SU-DHL-6 (cell line): Measurements from ENCODE around the gene RNASE12.

Experiments
- H2AFZ ChIP-seq: fragments of 200-600 bp; sonication (generic); 2 replicates; pipeline ENCODE4 v1.6.1; 2014; ENCODE audit warnings: low read depth, mild to moderate bottlenecking, moderate library complexity, mixed read lengths, antibody characterized with exemption, low read length; ENCODE audit not compliant: severe bottlenecking
- H3F3A ChIP-seq: fragments of 200-600 bp; shearing (Covaris generic); 2 replicates; pipeline ENCODE4 v1.6.0; 2016; ENCODE audit warnings: antibody characterized with exemption, mild to moderate bottlenecking; ENCODE audit not compliant: insufficient read depth
- H3K27ac ChIP-seq: fragments of 200-600 bp; sonication (generic); 2 replicates; pipeline ENCODE4 v1.5.1; 2016; ENCODE audit warnings: low read depth, mild to moderate bottlenecking, low read length, moderate library complexity, mixed read lengths
- H3K27me3 ChIP-seq: fragments of 200-600 bp; sonication (generic), shearing (Covaris generic); 2 replicates; pipeline ENCODE4 v1.6.0; 2014; ENCODE audit warnings: mild to moderate bottlenecking, low read length
- H3K36me3 ChIP-seq: fragments of 200-600 bp; sonication (generic); 2 replicates; pipeline ENCODE4 v1.6.1; 2014; ENCODE audit warnings: mild to moderate bottlenecking, low read length, mixed read lengths
- H3K4me2 ChIP-seq: fragments of 300-600, 200-600 bp; shearing (Covaris generic), sonication (generic); 2 replicates; pipeline ENCODE4 v1.6.0; 2014; ENCODE audit warnings: low read length, low read depth, mild to moderate bottlenecking; ENCODE audit not compliant: poor library complexity, severe bottlenecking
- H3K4me3 ChIP-seq: fragments of 200-600 bp; sonication (generic); 2 replicates; pipeline ENCODE4 v1.5.1; 2014; ENCODE audit warnings: antibody characterized with exemption, low read length, mild to moderate bottlenecking, mixed read lengths; ENCODE audit not compliant: insufficient read depth, poor library complexity, severe bottlenecking
- H3K79me2 ChIP-seq: fragments of 200-600 bp; sonication (generic); 2 replicates; pipeline ENCODE4 v1.6.1; 2014; ENCODE audit warnings: mild to moderate bottlenecking, low read length, moderate library complexity; ENCODE audit not compliant: insufficient read depth
- H3K9ac ChIP-seq: fragments of 200-600 bp; sonication (generic); 2 replicates; pipeline ENCODE4 v1.7.0; 2014; ENCODE audit warnings: mild to moderate bottlenecking, low read length
- H3K9me2 ChIP-seq: fragments of 200-600 bp; sonication (generic); replicated peaks from 2 replicates; pipeline ENCODE4 v1.6.1; 2014; ENCODE audit warnings: low read length; ENCODE audit not compliant: insufficient read depth
- H3K9me3 ChIP-seq: fragments of 200-600 bp; sonication (generic); 2 replicates; pipeline ENCODE4 v1.6.1; 2014; ENCODE audit warnings: low read length, mixed read lengths; ENCODE audit not compliant: insufficient read depth
- H4K20me1 ChIP-seq: fragments of 200-600 bp; sonication (generic); 2 replicates; pipeline ENCODE4 v1.6.1; 2014; ENCODE audit warnings: low read depth, mild to moderate bottlenecking, antibody characterized with exemption, low read length, moderate library complexity, mixed read lengths
- CTCF ChIP-seq: fragments of 200-600 bp; sonication (generic); IDR thresholded peaks from one replicate; pipeline ENCODE4 v1.5.1; 2017; ENCODE audit warnings: antibody characterized with exemption, mild to moderate bottlenecking, low read length, moderate library complexity; ENCODE audit not compliant: insufficient read depth, poor library complexity, severe bottlenecking
- EZH2phosphoT487 ChIP-seq: fragments of 200-600 bp; sonication (generic), shearing (Covaris generic); conservative IDR thresholded peaks from 2 replicates; pipeline ENCODE4 v1.6.1; 2018; ENCODE audit warnings: mild to moderate bottlenecking, antibody characterized with exemption, low read length, moderate library complexity, mixed read lengths

RNASE12 gene

DNA sequence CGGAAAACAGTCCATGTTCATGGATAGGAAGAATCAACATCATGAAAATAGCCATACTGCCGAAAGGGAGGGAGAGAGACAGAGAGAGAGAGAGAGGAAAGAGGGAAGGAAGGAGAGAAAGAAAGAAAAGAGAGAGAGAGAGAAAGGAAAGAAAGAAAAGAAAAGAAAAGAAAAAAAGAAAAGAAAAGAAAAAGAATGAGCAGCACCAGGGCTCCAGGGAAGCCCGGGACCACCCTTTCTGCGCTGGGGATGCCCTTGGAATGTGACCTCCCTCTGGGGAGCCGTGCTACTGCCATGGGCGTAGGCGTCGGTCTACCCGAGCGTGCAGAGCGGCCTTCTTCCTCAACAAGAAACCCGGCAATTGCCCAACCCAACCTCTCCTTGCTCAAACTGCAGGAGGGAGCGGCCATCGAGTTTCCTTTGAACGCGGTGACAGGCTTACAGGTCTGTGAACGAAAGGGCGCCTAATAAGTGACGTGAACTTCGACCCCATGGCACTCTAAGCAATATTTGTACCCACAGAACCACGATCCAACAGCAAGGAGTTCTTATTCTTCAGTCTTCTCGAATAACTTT is 33.4 kb upstream of the RNASE12 start:
- H3K9ac ChIP-seq, result no peak overlapping the region
- no peaks in the 10 kb centered on the region for H3F3A ChIP-seq
- no peak for TF ChIP-seq EZH2phosphoT487
- no peak for TF ChIP-seq CTCF
- H3K4me2 ChIP-seq, result peak overlapping the region; percentile 11
- H3K4me3 ChIP-seq, result no peak overlapping the region
- H3K27me3 ChIP-seq, result no peaks in the 10 kb centered on the region
- H3K9me2 ChIP-seq, result no peaks in the 10 kb centered on the region
- H2AFZ ChIP-seq, result no peak overlapping the region
- no peaks in the 10 kb centered on the region for H3K36me3 ChIP-seq
- H3K79me2 ChIP-seq, result no peaks in the 10 kb centered on the region
- H4K20me1 ChIP-seq, result no peaks in the 10 kb centered on the region
- no peak overlapping the region for H3K27ac ChIP-seq
- H3K9me3 ChIP-seq, result no peaks in the 10 kb centered on the region

DNA sequence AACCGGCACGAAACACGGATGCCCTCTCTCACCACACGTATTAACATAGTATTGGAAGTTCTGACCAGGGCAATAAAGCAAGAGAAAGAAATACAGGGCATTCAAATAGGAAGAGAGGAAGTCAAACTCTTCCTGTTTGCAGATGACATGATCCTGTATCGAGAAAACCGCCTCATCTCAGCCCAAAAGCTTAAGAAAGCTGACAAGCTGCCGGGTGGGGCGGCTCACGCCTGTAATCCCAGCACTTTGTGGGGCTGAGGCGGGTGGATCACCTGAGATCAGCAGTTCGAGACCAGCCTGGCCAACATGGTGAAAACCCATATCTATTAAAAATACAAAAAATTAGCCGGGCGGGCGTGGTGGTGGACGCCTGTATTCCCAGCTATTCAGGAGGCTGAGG is 32.6 kb upstream of the RNASE12 start:
- H3K4me2 ChIP-seq, result no peak overlapping the region
- no peak overlapping the region for H2AFZ ChIP-seq

DNA sequence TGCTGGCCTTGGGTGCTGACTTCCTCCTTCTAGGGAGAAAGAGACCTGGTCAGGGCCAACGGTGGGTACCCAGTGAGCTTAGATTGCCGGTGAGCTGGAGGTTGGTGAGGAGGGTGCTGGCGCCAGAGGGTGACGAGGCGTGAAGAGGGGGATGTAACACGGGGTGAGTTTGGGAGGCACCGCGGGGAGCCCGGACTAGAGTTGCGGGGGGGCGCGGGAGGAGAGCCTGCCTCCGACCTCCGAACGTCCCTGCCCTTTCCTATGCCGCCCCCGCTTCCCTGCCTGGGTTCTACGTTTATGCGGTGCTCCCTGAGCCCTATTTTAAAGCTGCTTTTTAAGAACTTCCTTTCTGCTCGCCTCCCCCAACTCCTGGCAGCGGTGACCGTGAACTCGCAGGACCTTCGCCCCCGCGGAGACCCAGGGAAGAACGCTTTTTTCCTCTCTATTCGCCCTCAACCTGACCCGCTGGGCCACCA is 31.7 kb upstream of the RNASE12 start:
- Histone ChIP-seq H3K9me2 (no peaks in the 10 kb centered on the region), H3K27me3 (no peaks in the 10 kb centered on the region), H3K9me3 (no peaks in the 10 kb centered on the region), H3K79me2 (no peaks in the 10 kb centered on the region), H4K20me1 (no peaks in the 10 kb centered on the region), H3K27ac (no peak overlapping the region), H3K9ac (no peak overlapping the region), H3K4me3 (no peak overlapping the region), H3K4me2 (no peak overlapping the region), H3F3A (no peaks in the 10 kb centered on the region), H3K36me3 (no peaks in the 10 kb centered on the region), H2AFZ (no peak overlapping the region)
- no peak for TF ChIP-seq EZH2phosphoT487
- no peak for TF ChIP-seq CTCF

More for the DNA sequence above, 32.6 kb upstream of the RNASE12 start:
- Histone ChIP-seq H4K20me1 (no peaks in the 10 kb centered on the region), H3K36me3 (no peaks in the 10 kb centered on the region), H3K79me2 (no peaks in the 10 kb centered on the region), H3K9ac (no peak overlapping the region), H3K9me3 (no peaks in the 10 kb centered on the region), H3K27ac (no peak overlapping the region), H3K27me3 (no peaks in the 10 kb centered on the region), H3F3A (no peaks in the 10 kb centered on the region), H3K4me3 (no peak overlapping the region), H3K9me2 (no peaks in the 10 kb centered on the region)
- no peak for TF ChIP-seq CTCF
- TF ChIP-seq EZH2phosphoT487, result no peak
